WERI-Rb-1 (cell line): ENCODE results near the gene ADGRL4.

Experiments
- DNase-seq: peaks from one replicate; pipeline ENCODE4 v3.0.0-alpha.2; 2020
- H3K27ac ChIP-seq: fragments of 250-450 bp; sonication (Bioruptor Pico); 2 replicates; pipeline ENCODE4 v1.5.1; 2020; ENCODE audit warnings: mild to moderate bottlenecking, moderate library complexity
- H3K27me3 ChIP-seq: fragments of 250-450 bp; sonication (Bioruptor Pico); 2 replicates; pipeline ENCODE4 v1.5.1; 2021; ENCODE audit warnings: mild to moderate bottlenecking, low read depth, moderate library complexity; ENCODE audit not compliant: insufficient read depth, severe bottlenecking
- H3K36me3 ChIP-seq: fragments of 250-450 bp; sonication (Bioruptor Pico); 2 replicates; pipeline ENCODE4 v1.5.1; 2020; ENCODE audit warnings: mild to moderate bottlenecking, moderate library complexity
- H3K4me3 ChIP-seq: 2 replicates; pipeline ENCODE4 v1.5.1; 2011; ENCODE audit warnings: low read depth, mild to moderate bottlenecking, control low read depth, low read length
- H3K9me3 ChIP-seq: fragments of 250-450 bp; sonication (Bioruptor Pico); 2 replicates; pipeline ENCODE4 v1.5.1; 2021; ENCODE audit warnings: mild to moderate bottlenecking, moderate library complexity; ENCODE audit not compliant: severe bottlenecking
- CTCF ChIP-seq: IDR thresholded peaks from 2 replicates; pipeline ENCODE4 v1.5.1; 2011; ENCODE audit warnings: low read depth, mild to moderate bottlenecking, control low read depth, inconsistent platforms, low read length

ADGRL4 gene

GRCh38 chr1:79006564-79006963 lies at the start of gene ADGRL4:
Gene ADGRL4, minus strand, starts transcription at chr1:79006730. Its CDS starts 76 bp downstream, at chr1:79006654.
- no peak for DNase-seq
- Histone ChIP-seq H3K36me3 (no peaks in the 10 kb centered on the region), H3K9me3 (no peaks in the 10 kb centered on the region), H3K27me3 (no peaks in the 10 kb centered on the region), H3K4me3 (no peak within 1 kb of the TSS), H3K27ac (no peak within 1 kb of the TSS)
- no peak for TF ChIP-seq CTCF

- DNase-seq, result no peak
Observed at GRCh38 chr1:79055856-79056255, 49.3 kb upstream of the ADGRL4 start.

GRCh38 chr1:79052829-79053449 lies 46.4 kb upstream of the ADGRL4 start:
- Histone ChIP-seq H3K36me3 (no peaks in the 10 kb centered on the region), H3K9me3 (no peaks in the 10 kb centered on the region), H3K27me3 (no peaks in the 10 kb centered on the region), H3K27ac (no peak overlapping the region), H3K4me3 (no peak overlapping the region)
- TF ChIP-seq CTCF, result no peak
- no peak for DNase-seq

More at GRCh38 chr1:79055856-79056255, 49.3 kb upstream of the ADGRL4 start:
- no peaks in the 10 kb centered on the region for H3K27me3 ChIP-seq
- no peak overlapping the region for H3K27ac ChIP-seq
- no peak for TF ChIP-seq CTCF
- no peak overlapping the region for H3K4me3 ChIP-seq
- no peaks in the 10 kb centered on the region for H3K36me3 ChIP-seq
- H3K9me3 ChIP-seq, result peaks cover under 1% of the 10 kb centered on the region

- no peak overlapping the region for H3K27ac ChIP-seq
Observed at GRCh38 chr1:79044974-79045650, 38.6 kb upstream of the ADGRL4 start.

DNA sequence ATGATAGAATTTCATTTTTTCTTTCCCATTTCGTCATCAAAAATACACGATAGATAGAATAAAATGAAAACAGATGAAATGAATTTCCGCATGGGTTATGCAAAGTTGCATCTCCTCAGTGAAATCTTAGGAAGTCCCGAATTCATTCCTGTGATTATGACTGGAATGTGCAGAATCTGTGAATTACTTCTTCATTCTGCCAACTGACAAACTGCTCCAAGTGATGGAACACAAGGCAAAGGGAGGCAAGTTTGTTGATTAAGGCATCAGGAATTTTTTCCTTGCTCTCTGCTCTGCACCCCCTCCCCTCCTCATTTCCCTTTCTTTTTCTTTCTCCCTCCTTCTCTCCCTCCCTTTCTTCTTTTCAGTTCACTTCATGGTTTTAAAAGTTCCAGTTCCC lies 37.0 kb upstream of the ADGRL4 start:
- no peak for DNase-seq
- Histone ChIP-seq H3K27me3 (no peaks in the 10 kb centered on the region), H3K27ac (no peak overlapping the region), H3K4me3 (no peak overlapping the region), H3K36me3 (no peaks in the 10 kb centered on the region), H3K9me3 (no peaks in the 10 kb centered on the region)
- TF ChIP-seq CTCF, result no peak

More at GRCh38 chr1:79044974-79045650, 38.6 kb upstream of the ADGRL4 start:
- Histone ChIP-seq H3K4me3 (no peak overlapping the region), H3K27me3 (no peaks in the 10 kb centered on the region), H3K36me3 (no peaks in the 10 kb centered on the region), H3K9me3 (no peaks in the 10 kb centered on the region)
- peak; percentile 44 for DNase-seq
- TF ChIP-seq CTCF, result peak; percentile 41; the same call in 1 of the 2 replicates

DNA sequence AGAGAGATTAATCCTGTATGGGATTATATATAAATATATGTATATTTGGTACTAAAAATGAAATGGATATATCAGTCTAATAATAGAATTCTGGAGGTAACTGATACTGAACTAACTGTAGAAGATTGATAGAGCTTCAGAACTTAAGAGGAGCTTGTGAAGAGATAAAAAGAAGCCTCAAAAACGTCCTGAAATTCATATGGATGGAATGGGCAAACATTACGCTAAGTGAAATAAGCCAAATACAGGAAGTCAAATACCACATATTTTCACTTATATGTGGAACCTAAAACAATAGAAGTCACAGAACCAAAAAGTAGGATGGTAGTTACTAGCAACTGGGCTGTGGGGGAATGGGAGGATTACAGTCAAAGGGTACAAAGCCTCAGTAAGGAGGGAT lies 36.0 kb upstream of the ADGRL4 start:
- Histone ChIP-seq H3K4me3 (no peak overlapping the region), H3K27me3 (no peaks in the 10 kb centered on the region), H3K27ac (no peak overlapping the region), H3K36me3 (no peaks in the 10 kb centered on the region), H3K9me3 (peaks cover 1% of the 10 kb centered on the region)
- no peak for TF ChIP-seq CTCF
- DNase-seq, result no peak
